Ovary (tissue), 9 donors: ENCODE results near the gene PGBD5. TPM values are rescaled to one million over a fixed set of nuclear protein-coding genes. Genes with fewer than 3 reads are reported as not detected.

ENCODE experiments used
- DNase-seq, 5 donors: peaks; one replicate each; pipeline ENCODE4 v3.0.0-alpha.2; 2019 to 2020
- H3K27ac ChIP-seq, 2 donors: fragments of 200-600 bp; one replicate each; pipeline versions ENCODE4 v1.5.1 to v1.8.0; 2019 to 2022
- H3K27me3 ChIP-seq: fragments of 200-600 bp; one replicate; pipeline ENCODE4 v1.8.0; 2022
- H3K36me3 ChIP-seq: fragments of 200-600 bp; sonication (generic); one replicate; pipeline ENCODE4 v1.5.1; 2019
- H3K4me1 ChIP-seq: one replicate; pipeline ENCODE4 v1.8.1; 2013; ENCODE audit warnings: mild to moderate bottlenecking, moderate library complexity; ENCODE audit not compliant: insufficient read depth
- H3K4me3 ChIP-seq: fragments of 200-600 bp; sonication (generic); one replicate; pipeline ENCODE4 v1.5.1; 2017
- H3K9me3 ChIP-seq, 2 donors: fragments of 200-600 bp in 1 of 2; sonication (generic) in 1 of 2; one replicate each; pipeline versions ENCODE4 v1.5.1 to v1.8.1; 2013 to 2019; ENCODE audit warnings: mild to moderate bottlenecking in 1 of 2, moderate library complexity in 1 of 2
- CTCF ChIP-seq, 3 donors: fragments of 450-650 bp in 2 of 3; fragments of 200-600 bp in 1 of 3; IDR thresholded peaks; one replicate each; pipeline versions ENCODE4 v1.5.1 to v1.8.0; 2016 to 2022; ENCODE audit warnings: antibody characterized with exemption in 3 of 3, mild to moderate bottlenecking in 1 of 3
- EP300 ChIP-seq: sonication (generic); formaldehyde crosslinking; IDR thresholded peaks from one replicate; pipeline ENCODE4 v1.6.1; 2017; ENCODE audit warnings: antibody characterized with exemption
- POLR2A ChIP-seq: fragments of 450-650 bp; IDR thresholded peaks from one replicate; pipeline ENCODE4 v1.6.1; 2017; ENCODE audit warnings: antibody characterized with exemption, mild to moderate bottlenecking, moderate library complexity
- WGBS, 3 donors: extraction: QIAGEN DNeasy Blood & Tissue Kit in 1 of 3; methylation state at CpG; one replicate each; pipeline versions ENCODE4 v1.1.5 to v1.1.7; 2013 to 2017; 5-methylcytosine and 5-hydroxymethylcytosine counted together
- intact Hi-C, 4 donors: fragments of 100-400 bp; cut with DNase I; formaldehyde crosslinking; loops; one replicate each; pipeline versions ENCODE4 v1.11.0 to v1.15.1; 2022 to 2023
- polyA plus RNA-seq, 2 donors: library from polyadenylated mRNA; stranded (reverse); fragments of 200-250 nt in 1 of 2; fragments of 350-450 nt in 1 of 2; fragmentation: Illumina TruSeq in 1 of 2; extraction: RNeasy Lipid Tissue Mini Kit (QIAGEN cat#74804) in 1 of 2; gene quantifications; one replicate each; pipeline ENCODE4 v1.2.3, GENCODE V29; 2013 to 2014
- total RNA-seq, 7 donors: library from RNA; depleted of rRNA in 2 of 7; stranded (reverse); fragments of >200 nt in 2 of 7; fragmentation: NEBNext Ultra II Directional in 3 of 7; extraction: Animal tissue kit (Norgen Biotek cat#: 25700) in 3 of 7; gene quantifications; one replicate each; pipeline versions ENCODE4 v1.1.0 to v1.2.4, GENCODE V29; 2016 to 2023
- donor health status: DM: no; HTN: no; CAD: no; lungs with moderate emphysema.
- donor health status: DM: no; HTN: no; CAD: no.
- donor health status: Bipolar disorder and iron deficiency.
- donor health status: DM: yes; HTN: yes; CAD: no.
- donor health status: DM: no; HTN: no; CAD: no.
- donor health status: DM: yes; HTN: yes; CAD: no.

Gene PGBD5
- total and polyA plus RNA-seq, 9 donors = 0.12 to 2.6 (median 1.1) TPM

- Histone ChIP-seq H3K4me1 (no peaks in the 10 kb centered on the region), H3K27me3 (no peaks in the 10 kb centered on the region), H3K9me3 (no peaks in the 10 kb centered on the region), H3K36me3 (no peaks in the 10 kb centered on the region), H3K4me3 (no peak overlapping the region), H3K27ac (no peak overlapping the region)
- 52 to 60% (median 53%) methylated on average over 8 of the region's 8 CpGs for WGBS, 3 donors
- TF ChIP-seq POLR2A (no peak), EP300 (no peak), CTCF (IDR thresholded peaks at IDR 0.05) (no peak)
- no peak for DNase-seq
- intact Hi-C loops = no loop called here
These were observed 24.3 kb downstream of the PGBD5 start for GRCh38 chr1:230401763-230402294.

- DNase-seq = no peak
- Histone ChIP-seq H3K27me3 (no peaks in the 10 kb centered on the region), H3K4me1 (no peaks in the 10 kb centered on the region), H3K36me3 (no peaks in the 10 kb centered on the region), H3K4me3 (no peak overlapping the region), H3K9me3 (no peaks in the 10 kb centered on the region), H3K27ac (no peak overlapping the region)
- intact Hi-C loops = no loop called here
- no peak for TF ChIP-seq CTCF (IDR thresholded peaks at IDR 0.05)
- TF ChIP-seq POLR2A = no peak
- TF ChIP-seq EP300 = no peak
- WGBS, 3 donors = 88 to 90% (median 90%) methylated on average over 14 of the region's 14 CpGs
These were observed 25.0 kb downstream of the PGBD5 start for GRCh38 chr1:230401101-230401500.

- H3K9me3 ChIP-seq = no peaks in the 10 kb centered on the region
- no peaks in the 10 kb centered on the region for H3K27me3 ChIP-seq
- no peak overlapping the region for H3K27ac ChIP-seq
- no peak overlapping the region for H3K4me3 ChIP-seq
- no peak for DNase-seq
- no peaks in the 10 kb centered on the region for H3K36me3 ChIP-seq
- no peaks in the 10 kb centered on the region for H3K4me1 ChIP-seq
- TF ChIP-seq CTCF (IDR thresholded peaks at IDR 0.05) (no peak), EP300 (no peak), POLR2A (no peak)
- intact Hi-C loops = no loop called here
- 79 to 85% (median 83%) methylated on average over 8 of the region's 8 CpGs for WGBS, 3 donors
These were observed 26.2 kb downstream of the PGBD5 start for GRCh38 chr1:230400007-230400344.

- Histone ChIP-seq H3K27ac (no peak overlapping the region), H3K4me3 (no peak overlapping the region), H3K27me3 (no peaks in the 10 kb centered on the region), H3K9me3 (no peaks in the 10 kb centered on the region), H3K36me3 (no peaks in the 10 kb centered on the region), H3K4me1 (no peaks in the 10 kb centered on the region)
- TF ChIP-seq EP300 (no peak), CTCF (IDR thresholded peaks at IDR 0.05) (no peak), POLR2A (no peak)
- DNase-seq = no peak
- WGBS, 3 donors = 87 to 89% (median 87%) methylated on average over 22 of the region's 22 CpGs
- intact Hi-C loops = no loop called here
These were observed 26.7 kb downstream of the PGBD5 start for GRCh38 chr1:230399321-230400006.
